A549 (cell line): ENCODE data around the gene SYS1. TPM values are rescaled to one million over a fixed set of nuclear protein-coding genes. Genes with fewer than 3 reads are reported as not detected.
A peak's percentile ranks its signal among the peaks of the same experiment; 100 is the strongest.

ENCODE experiments used
- ATAC-seq, 2 experiments: fragments of 200-7000 bp in 1 of 2; fragments of >200 bp in 1 of 2; cut with Nextera tagmentation in 1 of 2; cut with Tn5 transposase in 1 of 2; 3 replicates each; pipeline versions ENCODE4 v1.8.0 to v1.9.1; 2018 to 2020; ENCODE audit warnings: mild to moderate bottlenecking in 1 of 2, moderate library complexity in 1 of 2
- CTCF ChIA-PET: fragments of 300-600 bp; sonication (Branson Sonifier 250); formaldehyde crosslinking; extraction: SDS; loops from one replicate; lab custom pipeline; 2021; ENCODE audit warnings: antibody characterized with exemption, inconsistent platforms; lab: Yijun Ruan, JAX
- POLR2A ChIA-PET: fragments of 350-600 bp; formaldehyde crosslinking; extraction: SDS; loops from one replicate; lab custom pipeline; 2021; ENCODE audit warnings: antibody characterized with exemption, inconsistent platforms; lab: Yijun Ruan, JAX
- DNase-seq, 2 experiments: peaks; one replicate each; pipeline versions ENCODE4 v3.0.0 to v3.0.0-alpha.2; 2011 to 2016; ENCODE audit warnings: low read depth in 1 of 2, low spot score in 1 of 2
- FAIRE-seq: peaks from 2 replicates; lab custom pipeline; 2011; peaks lifted over from hg19 to GRCh38; lab: Jason Lieb, UNC
- H3K27ac ChIP-seq, 2 experiments: fragments of >200 bp; sonication (Bioruptor Twin); formaldehyde crosslinking; 3 replicates each; pipeline ENCODE4 v1.5.1; 2016 to 2017
- H3K4me1 ChIP-seq: fragments of >200 bp; sonication (Bioruptor Twin); formaldehyde crosslinking; 3 replicates; pipeline ENCODE4 v1.6.1; 2016
- H3K4me2 ChIP-seq: fragments of >200 bp; sonication (Bioruptor Twin); formaldehyde crosslinking; 3 replicates; pipeline ENCODE4 v1.6.1; 2016
- H3K4me3 ChIP-seq: fragments of >200 bp; sonication (Bioruptor Twin); formaldehyde crosslinking; 3 replicates; pipeline ENCODE4 v1.5.1; 2016
- H3K9me3 ChIP-seq: fragments of >200 bp; sonication (Bioruptor Twin); formaldehyde crosslinking; 3 replicates; pipeline ENCODE4 v1.6.1; 2016
- CBX8 ChIP-seq: fragments of 200-600 bp; sonication (generic); IDR thresholded peaks from 2 replicates; pipeline ENCODE4 v1.6.1; 2016
- CEBPB ChIP-seq, 2 experiments: fragments of >200 bp in 1 of 2; sonication (Bioruptor Twin) in 1 of 2; formaldehyde crosslinking in 1 of 2; IDR thresholded peaks; 2 replicates each; pipeline ENCODE4 v1.6.1; 2012 to 2016
- HOXB5 ChIP-seq: fragments of 250-450 bp; sonication (Bioruptor Pico); IDR thresholded peaks from 2 replicates; pipeline ENCODE4 v1.5.0; 2020; ENCODE audit warnings: mild to moderate bottlenecking, moderate library complexity
- NFE2L2 ChIP-seq: fragments of 150-350 bp; conservative IDR thresholded peaks from 2 replicates; pipeline ENCODE4 v1.6.1; 2014; ENCODE audit warnings: low read length
- WGBS: methylation state at CpG from one replicate; pipeline ENCODE4 v1.1.6; 2017; ENCODE audit errors: missing lambda C conversion rate; 5-methylcytosine and 5-hydroxymethylcytosine counted together
- polyA plus RNA-seq, 4 experiments: library from polyadenylated mRNA; depleted of rRNA in 3 of 4; stranded (reverse); fragments of >200 nt; fragmentation: RNase III in 1 of 4; extraction: RNeasy Plus Mini Kit Qiagen cat#74134 plus additional on column Dnase treatment in 1 of 4; gene quantifications; 2 replicates in 3 of 4; 3 replicates in 1 of 4; pipeline ENCODE4 v1.2.3, GENCODE V29; 2011 to 2017

The SYS1 gene
- polyA plus RNA-seq, 2 of the 4 experiments (the other 2 are of a cell fraction) = 20.2 to 27.6 TPM

DNA sequence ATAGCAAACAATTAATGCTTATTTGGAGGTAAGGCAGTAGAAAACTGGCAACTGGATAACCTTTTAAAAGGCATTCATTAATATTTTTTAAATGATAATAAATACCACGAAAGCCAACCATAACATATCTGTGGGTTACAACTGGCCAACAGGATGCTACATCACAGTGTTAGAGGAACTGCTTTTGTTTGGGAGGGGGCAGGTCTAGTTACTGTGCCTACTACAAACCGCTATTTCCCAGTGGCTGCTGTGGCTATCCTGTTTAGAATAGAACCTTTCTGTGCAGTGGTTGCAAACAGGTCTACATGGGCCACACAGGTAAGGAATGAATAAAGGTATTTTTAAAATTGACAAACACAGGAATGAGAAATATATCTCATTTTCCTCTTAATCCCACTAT lies 54.0 kb downstream of the SYS1 start:
- POLR2A ChIA-PET = interaction anchor here (1.2 to 2.3 kb wide), 4 partner anchors 10 to 54 kb away, joined by 3 to 15 read pairs (median 7); partner anchors contain the start of gene SYS1
- DNase-seq = no peak
- CTCF ChIA-PET = interaction anchor here (1.3 to 7.9 kb wide), 4 partner anchors 19 to 97 kb away, joined by 3 to 70 read pairs (median 14); no protein-coding TSS in a partner anchor

More for the DNA sequence above, 54.0 kb downstream of the SYS1 start:
- Histone ChIP-seq H3K4me2 (peak overlapping the region; percentile 82), H3K27ac (peak overlapping the region; percentile 91; a peak in 5 of 6 replicates), H3K9me3 (no peaks in the 10 kb centered on the region), H3K4me3 (peak overlapping the region; percentile 92), H3K4me1 (peaks cover 39% of the 10 kb centered on the region)
- ATAC-seq (no peak), FAIRE-seq (no peak)
- TF ChIP-seq NFE2L2 (no peak), HOXB5 (no peak), CBX8 (no peak), CEBPB (IDR thresholded peaks at IDR 0.05) (no peak)
- 84% methylated on average over 2 of the region's 2 CpGs for WGBS

Other genes starting within 250 kb of the SYS1 start
- gene WFDC5, start 248.0 kb upstream of the SYS1 start, polyA plus RNA-seq (2011; rRNA removed) = not detected in 2 replicates
- gene WFDC5, start 248.0 kb upstream of the SYS1 start, polyA plus RNA-seq (2017; fragmentation: RNase III; extraction: RNeasy Plus Mini Kit Qiagen cat#74134 plus additional on column Dnase treatment) = not detected in 3 replicates
- gene WFDC12, start 238.7 kb upstream of the SYS1 start, polyA plus RNA-seq (2011; rRNA removed) = not detected in 2 replicates
- gene WFDC12, start 238.7 kb upstream of the SYS1 start, polyA plus RNA-seq (2017; fragmentation: RNase III; extraction: RNeasy Plus Mini Kit Qiagen cat#74134 plus additional on column Dnase treatment) = not detected in 3 replicates
- 0.35 and 1.1 TPM in 2 replicates for gene PI3, start 188.3 kb upstream of the SYS1 start, polyA plus RNA-seq (2011; rRNA removed)
- gene PI3, start 188.3 kb upstream of the SYS1 start, polyA plus RNA-seq (2017; fragmentation: RNase III; extraction: RNeasy Plus Mini Kit Qiagen cat#74134 plus additional on column Dnase treatment) = 0.18 to 0.39 TPM in 2 of 3 replicates, not detected in the other
- gene SEMG1, start 156.1 kb upstream of the SYS1 start, polyA plus RNA-seq (2011; rRNA removed) = not detected in 2 replicates
- gene SEMG1, start 156.1 kb upstream of the SYS1 start, polyA plus RNA-seq (2017; fragmentation: RNase III; extraction: RNeasy Plus Mini Kit Qiagen cat#74134 plus additional on column Dnase treatment) = not detected in 3 replicates
- not detected in 2 replicates for gene SEMG2, start 141.8 kb upstream of the SYS1 start, polyA plus RNA-seq (2011; rRNA removed)
- not detected in 3 replicates for gene SEMG2, start 141.8 kb upstream of the SYS1 start, polyA plus RNA-seq (2017; fragmentation: RNase III; extraction: RNeasy Plus Mini Kit Qiagen cat#74134 plus additional on column Dnase treatment)
- 27.0 and 59.1 TPM in 2 replicates for gene SLPI, start 108.6 kb upstream of the SYS1 start, polyA plus RNA-seq (2011; rRNA removed)
- 3.7 to 4.5 TPM (median 3.7 TPM) in 3 replicates for gene SLPI, start 108.6 kb upstream of the SYS1 start, polyA plus RNA-seq (2017; fragmentation: RNase III; extraction: RNeasy Plus Mini Kit Qiagen cat#74134 plus additional on column Dnase treatment)
- gene RBPJL, start 56.3 kb upstream of the SYS1 start, polyA plus RNA-seq (2011; rRNA removed) = not detected in 2 replicates
- not detected in 3 replicates for gene RBPJL, start 56.3 kb upstream of the SYS1 start, polyA plus RNA-seq (2017; fragmentation: RNase III; extraction: RNeasy Plus Mini Kit Qiagen cat#74134 plus additional on column Dnase treatment)
- gene MATN4, start 54.9 kb upstream of the SYS1 start, polyA plus RNA-seq (2011; rRNA removed) = 0.04 TPM in 1 of 2 replicates, not detected in the other
- gene MATN4, start 54.9 kb upstream of the SYS1 start, polyA plus RNA-seq (2017; fragmentation: RNase III; extraction: RNeasy Plus Mini Kit Qiagen cat#74134 plus additional on column Dnase treatment) = 0.05 to 0.08 TPM (median 0.05 TPM) in 3 replicates
- gene SDC4, start 14.7 kb upstream of the SYS1 start, polyA plus RNA-seq (2011; rRNA removed) = 27.4 and 29.0 TPM in 2 replicates
- 35.6 to 40.2 TPM (median 39.2 TPM) in 3 replicates for gene SDC4, start 14.7 kb upstream of the SYS1 start, polyA plus RNA-seq (2017; fragmentation: RNase III; extraction: RNeasy Plus Mini Kit Qiagen cat#74134 plus additional on column Dnase treatment)
- not detected in 2 replicates for gene TP53TG5, start 15.2 kb downstream of the SYS1 start, polyA plus RNA-seq (2011; rRNA removed)
- not detected in 3 replicates for gene TP53TG5, start 15.2 kb downstream of the SYS1 start, polyA plus RNA-seq (2017; fragmentation: RNase III; extraction: RNeasy Plus Mini Kit Qiagen cat#74134 plus additional on column Dnase treatment)
- 20.9 and 31.1 TPM in 2 replicates for gene DBNDD2, start 45.1 kb downstream of the SYS1 start, polyA plus RNA-seq (2011; rRNA removed)
- gene DBNDD2, start 45.1 kb downstream of the SYS1 start, polyA plus RNA-seq (2017; fragmentation: RNase III; extraction: RNeasy Plus Mini Kit Qiagen cat#74134 plus additional on column Dnase treatment) = 6.2 to 6.5 TPM (median 6.3 TPM) in 3 replicates
- gene PIGT, start 53.0 kb downstream of the SYS1 start, polyA plus RNA-seq (2011; rRNA removed) = 60.3 and 79.6 TPM in 2 replicates
- gene PIGT, start 53.0 kb downstream of the SYS1 start, polyA plus RNA-seq (2017; fragmentation: RNase III; extraction: RNeasy Plus Mini Kit Qiagen cat#74134 plus additional on column Dnase treatment) = 62.0 to 71.8 TPM (median 66.2 TPM) in 3 replicates
- gene WFDC2, start 106.6 kb downstream of the SYS1 start, polyA plus RNA-seq (2011; rRNA removed) = not detected in 2 replicates
- 0.22 TPM in 1 of 3 replicates, not detected in the others for gene WFDC2, start 106.6 kb downstream of the SYS1 start, polyA plus RNA-seq (2017; fragmentation: RNase III; extraction: RNeasy Plus Mini Kit Qiagen cat#74134 plus additional on column Dnase treatment)
- gene SPINT3, start 152.5 kb downstream of the SYS1 start, polyA plus RNA-seq (2011; rRNA removed) = not detected in 2 replicates
- gene SPINT3, start 152.5 kb downstream of the SYS1 start, polyA plus RNA-seq (2017; fragmentation: RNase III; extraction: RNeasy Plus Mini Kit Qiagen cat#74134 plus additional on column Dnase treatment) = not detected in 3 replicates
- not detected in 2 replicates for gene WFDC6, start 176.3 kb downstream of the SYS1 start, polyA plus RNA-seq (2011; rRNA removed)
- not detected in 3 replicates for gene WFDC6, start 176.3 kb downstream of the SYS1 start, polyA plus RNA-seq (2017; fragmentation: RNase III; extraction: RNeasy Plus Mini Kit Qiagen cat#74134 plus additional on column Dnase treatment)
- gene EPPIN, start 184.2 kb downstream of the SYS1 start, polyA plus RNA-seq (2011; rRNA removed) = not detected in 2 replicates
- not detected in 3 replicates for gene EPPIN, start 184.2 kb downstream of the SYS1 start, polyA plus RNA-seq (2017; fragmentation: RNase III; extraction: RNeasy Plus Mini Kit Qiagen cat#74134 plus additional on column Dnase treatment)
- gene WFDC8, start 216.1 kb downstream of the SYS1 start, polyA plus RNA-seq (2011; rRNA removed) = not detected in 2 replicates
- not detected in 3 replicates for gene WFDC8, start 216.1 kb downstream of the SYS1 start, polyA plus RNA-seq (2017; fragmentation: RNase III; extraction: RNeasy Plus Mini Kit Qiagen cat#74134 plus additional on column Dnase treatment)